ENCODE data around the gene ALDH1A1. TPM values are rescaled to one million over a fixed set of nuclear protein-coding genes. Genes with fewer than 3 reads are reported as not detected.
"Not testable (repeated sequence)": the region's sequence is repeated elsewhere in the genome, so short reads cannot be mapped to it uniquely, and the experiment has no call there.

The ALDH1A1 gene
- total RNA-seq, 2 donors from 2014 or later, result 185 to 235 TPM

- no peak for DNase-seq (ENCODE audit: low spot score)
- intact Hi-C loops (cut with DNase I), result loop anchor here in 1 of 2 donors (10.0 kb wide), 1 partner anchor 66 kb away; no protein-coding TSS in a partner anchor
These were observed 4.1 kb downstream of the ALDH1A1 start for GRCh38 chr9:72948575-72949243.

DNA sequence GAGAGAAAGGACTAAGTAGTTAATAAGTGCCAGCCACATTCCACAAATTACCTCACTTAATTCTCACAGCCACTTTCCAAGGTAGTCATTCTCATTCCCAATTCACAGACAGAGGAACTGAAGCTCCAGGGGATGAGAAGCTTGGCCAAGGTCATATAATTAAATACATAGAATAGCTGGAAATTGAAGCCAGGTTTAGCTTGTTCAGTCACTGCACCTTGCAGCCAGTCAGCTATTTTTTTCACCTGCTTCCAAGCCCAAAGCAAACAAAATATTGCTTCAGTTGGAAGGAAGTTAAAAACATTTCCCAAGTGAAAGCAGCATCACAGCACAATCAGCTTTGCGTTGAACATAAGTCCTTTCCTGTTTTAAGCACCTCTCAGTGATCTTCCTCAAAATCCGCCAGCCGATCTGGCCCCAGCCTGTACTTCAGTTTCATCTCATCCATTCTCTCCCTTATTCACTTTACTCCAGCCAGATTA, 4.8 kb downstream of the ALDH1A1 start:
- no peak for DNase-seq (ENCODE audit: low spot score)
- intact Hi-C loops (cut with DNase I), result loop anchor here in 1 of 2 donors (10.0 kb wide), 1 partner anchor 67 kb away; no protein-coding TSS in a partner anchor

DNA sequence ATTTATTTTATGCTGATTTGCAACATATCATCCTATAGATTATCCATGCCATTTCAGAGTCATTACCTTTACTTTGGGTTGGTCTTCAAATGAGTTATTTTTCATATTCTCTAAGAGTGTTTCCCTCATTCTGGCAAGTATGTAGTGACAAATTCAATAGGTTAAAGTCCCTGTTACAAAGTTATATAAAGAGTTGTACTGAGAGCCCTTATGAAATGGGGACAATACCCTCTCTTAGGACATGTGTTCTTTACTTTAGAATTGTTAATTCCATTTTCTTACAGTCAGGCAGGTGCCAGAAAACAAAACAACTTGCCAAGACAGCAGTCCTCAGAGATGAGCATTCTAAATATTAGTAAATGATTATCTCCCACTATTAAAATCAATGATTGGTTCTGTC, 6.0 kb downstream of the ALDH1A1 start:
- intact Hi-C loops (cut with DNase I), result loop anchor here in 1 of 2 donors (10.0 kb wide), 1 partner anchor 68 kb away; no protein-coding TSS in a partner anchor

DNA sequence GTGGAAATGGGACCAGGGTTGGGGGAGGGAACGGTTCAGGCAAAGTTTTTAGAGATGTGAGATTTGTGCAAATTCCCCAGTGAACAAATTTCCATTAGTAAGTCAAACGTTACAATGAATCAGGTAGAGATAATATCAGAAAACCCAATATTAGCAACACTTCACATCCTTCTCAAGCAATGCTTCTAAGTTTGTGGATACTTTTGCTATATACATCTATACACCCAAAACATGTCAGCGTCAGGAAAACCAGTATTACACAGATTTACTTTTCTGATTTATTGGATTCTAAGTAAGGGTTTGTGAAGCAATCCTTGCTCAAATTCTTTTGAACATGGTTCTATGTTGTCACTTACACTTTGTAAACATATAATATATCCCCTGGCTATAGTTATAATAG, 6.5 kb downstream of the ALDH1A1 start:
- no peak for DNase-seq (ENCODE audit: low spot score)
- intact Hi-C loops (cut with DNase I), result loop anchor here in 1 of 2 donors (10.0 kb wide), 1 partner anchor 68 kb away; no protein-coding TSS in a partner anchor

More for the DNA sequence above, 6.0 kb downstream of the ALDH1A1 start:
- no peak for DNase-seq (ENCODE audit: low spot score)

GRCh38 chr9:72945391-72945790, 7.5 kb downstream of the ALDH1A1 start:
- intact Hi-C loops (cut with DNase I), result loop anchor here in 1 of 2 donors (10.0 kb wide), 1 partner anchor 69 kb away; no protein-coding TSS in a partner anchor
- no peak for DNase-seq (ENCODE audit: low spot score)

- no peak for DNase-seq (ENCODE audit: low spot score)
- intact Hi-C loops (cut with DNase I), result loop anchor here in 1 of 2 donors (10.0 kb wide), 1 partner anchor 71 kb away; no protein-coding TSS in a partner anchor
These were observed 8.9 kb downstream of the ALDH1A1 start for GRCh38 chr9:72943844-72944462.

GRCh38 chr9:72942451-72942850, 10.4 kb downstream of the ALDH1A1 start:
- no peak for DNase-seq (ENCODE audit: low spot score)
- intact Hi-C loops (cut with DNase I), result loop anchor here in 1 of 2 donors (10.0 kb wide), 1 partner anchor 72 kb away; no protein-coding TSS in a partner anchor

DNA sequence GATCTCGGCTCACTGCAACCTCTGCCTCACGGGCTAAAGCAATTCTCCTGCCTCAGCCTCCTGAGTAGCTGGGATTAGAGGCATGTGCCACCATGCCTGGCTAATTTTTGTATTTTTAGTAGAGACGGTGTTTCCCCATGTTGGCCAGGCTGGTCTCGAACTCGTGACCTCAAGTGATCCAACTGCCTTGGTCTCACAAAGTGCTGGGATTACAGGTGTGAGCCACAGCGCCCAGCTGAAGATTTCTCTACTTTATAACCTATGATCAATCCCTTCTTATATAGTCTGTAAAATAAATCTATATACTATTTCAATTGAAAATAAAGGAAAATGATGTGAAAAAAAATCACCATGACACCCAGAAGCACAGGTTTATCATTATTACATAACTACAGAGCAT, 13.3 kb downstream of the ALDH1A1 start:
- intact Hi-C loops (cut with DNase I); DNase-seq (ENCODE audit: low spot score): not testable (repeated sequence)

GRCh38 chr9:72937545-72937944, 15.3 kb downstream of the ALDH1A1 start:
- DNase-seq (ENCODE audit: low spot score), result no peak

GRCh38 chr9:72936679-72937078, 16.2 kb downstream of the ALDH1A1 start:
- intact Hi-C loops (cut with DNase I), result no loop called here
- no peak for DNase-seq (ENCODE audit: low spot score)

More at GRCh38 chr9:72937545-72937944, 15.3 kb downstream of the ALDH1A1 start:
- intact Hi-C loops (cut with DNase I), result no loop called here

DNA sequence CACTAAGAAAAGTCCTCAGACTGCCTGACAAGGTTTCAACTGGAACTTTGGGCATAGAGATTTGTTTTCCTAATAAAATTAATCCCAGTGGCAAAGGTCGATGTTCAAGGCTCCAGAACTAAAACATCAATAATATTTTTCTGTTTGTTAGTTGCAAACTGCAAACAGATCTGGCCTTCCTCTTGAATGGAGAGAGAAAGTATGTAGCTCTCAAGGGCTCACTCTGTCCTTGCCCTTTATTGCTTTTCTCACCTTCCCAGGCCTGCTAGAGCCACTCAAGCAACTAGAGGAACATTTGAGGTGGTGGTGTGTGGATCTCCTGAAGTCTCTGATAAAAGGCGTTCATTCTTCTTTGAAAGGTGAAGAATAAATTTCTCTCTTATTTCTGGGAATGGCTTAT, 16.6 kb downstream of the ALDH1A1 start:
- intact Hi-C loops (cut with DNase I), result no loop called here
- DNase-seq (ENCODE audit: low spot score), result no peak

DNA sequence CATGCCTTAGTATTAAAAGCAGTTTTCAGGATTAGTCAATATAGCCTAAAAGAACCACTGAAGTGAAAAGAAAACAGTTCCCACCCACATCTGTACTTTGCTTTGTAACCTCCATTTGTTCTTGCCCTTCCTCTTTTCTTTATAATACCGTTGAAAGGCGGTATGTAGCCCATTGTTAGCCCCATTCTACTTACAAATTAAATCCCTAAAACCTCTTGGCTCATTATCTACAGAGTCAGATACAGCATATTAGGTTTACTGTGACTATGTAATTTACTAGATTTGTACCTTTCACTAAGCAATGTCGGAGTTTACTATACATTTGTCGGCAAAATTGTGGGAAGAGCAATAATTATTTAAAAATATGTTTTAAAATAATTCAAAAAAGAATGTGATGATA, 17.3 kb downstream of the ALDH1A1 start:
- no peak for DNase-seq (ENCODE audit: low spot score)
- intact Hi-C loops (cut with DNase I), result no loop called here

DNA sequence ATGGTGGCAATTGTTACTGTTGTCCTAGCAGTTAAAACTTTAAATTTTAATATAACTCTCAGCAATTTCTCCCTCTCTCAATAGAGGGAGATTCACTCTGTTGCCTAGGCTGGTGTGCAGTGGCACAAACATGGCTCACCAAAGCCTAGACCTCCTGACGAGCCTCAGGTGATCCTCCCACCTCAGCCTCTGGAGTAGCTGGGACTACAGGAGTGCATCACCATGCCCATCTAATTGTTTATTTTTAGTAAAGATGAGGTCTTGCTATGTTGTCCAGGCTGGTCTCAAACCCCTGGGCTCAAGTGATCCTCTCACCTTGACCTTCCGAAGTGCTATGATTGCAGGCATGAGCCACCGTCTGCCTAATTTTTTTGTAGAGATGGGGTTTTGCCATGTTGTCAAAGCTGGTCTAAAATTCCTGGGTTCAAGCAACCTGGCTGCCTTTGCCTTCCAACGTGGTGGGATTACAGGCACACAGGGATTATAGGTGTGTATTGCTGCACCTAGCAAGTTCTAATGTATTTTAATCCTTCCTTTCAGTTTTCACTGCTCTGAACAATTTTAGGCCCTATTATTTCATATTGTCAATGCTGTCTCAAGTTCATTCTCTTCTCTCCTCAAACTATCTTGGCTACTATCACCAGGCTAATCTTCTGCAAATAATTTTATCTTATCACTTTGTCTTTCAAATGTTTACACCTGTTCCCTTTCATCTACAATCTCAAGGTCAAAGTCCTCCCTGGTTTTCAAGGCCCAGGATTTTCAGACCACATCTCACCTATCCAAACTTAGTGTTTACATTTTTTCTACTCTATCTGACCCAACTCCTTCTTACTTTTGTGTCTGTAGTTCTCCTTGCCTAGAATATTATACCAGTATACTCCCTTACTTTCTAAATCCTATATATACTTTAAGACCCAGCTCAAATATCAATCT, 18.9 kb downstream of the ALDH1A1 start:
- DNase-seq (ENCODE audit: low spot score), result no peak
- intact Hi-C loops (cut with DNase I), result no loop called here

DNA sequence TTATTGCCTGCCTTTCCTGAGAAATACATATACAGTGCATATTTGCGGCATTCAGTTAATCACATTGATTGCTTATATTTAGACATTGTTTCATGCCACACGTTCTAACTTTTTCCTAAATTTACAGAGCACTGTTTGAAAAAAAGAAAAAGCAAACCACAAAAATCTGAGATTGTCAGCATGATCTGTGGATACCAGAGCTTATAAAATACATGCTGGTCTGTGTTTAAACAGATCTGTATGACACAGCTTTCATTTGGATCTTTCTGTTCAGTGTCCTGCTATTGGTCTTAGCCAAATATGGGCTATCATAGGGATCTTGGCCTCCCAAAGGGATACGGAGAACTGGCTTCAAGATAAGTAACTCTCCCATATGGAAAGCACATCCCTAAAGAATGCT, 20.2 kb downstream of the ALDH1A1 start:
- no peak for DNase-seq (ENCODE audit: low spot score)
- intact Hi-C loops (cut with DNase I), result no loop called here

GRCh38 chr9:72931897-72932296, 21.0 kb downstream of the ALDH1A1 start:
- intact Hi-C loops (cut with DNase I), result no loop called here
- DNase-seq (ENCODE audit: low spot score), result no peak

GRCh38 chr9:72931437-72931836, 21.4 kb downstream of the ALDH1A1 start:
- DNase-seq (ENCODE audit: low spot score), result no peak
- intact Hi-C loops (cut with DNase I), result no loop called here

GRCh38 chr9:72930828-72931227, 22.0 kb downstream of the ALDH1A1 start:
- intact Hi-C loops (cut with DNase I), result no loop called here
- DNase-seq (ENCODE audit: low spot score), result no peak

- intact Hi-C loops (cut with DNase I), result no loop called here
- no peak for DNase-seq (ENCODE audit: low spot score)
These were observed 23.3 kb downstream of the ALDH1A1 start for GRCh38 chr9:72929542-72929941.

GRCh38 chr9:72928042-72928507, 24.8 kb downstream of the ALDH1A1 start:
- intact Hi-C loops (cut with DNase I), result no loop called here
- no peak for DNase-seq (ENCODE audit: low spot score)
